Measurements from ENCODE around the gene HES6.

Gene HES6

DNA sequence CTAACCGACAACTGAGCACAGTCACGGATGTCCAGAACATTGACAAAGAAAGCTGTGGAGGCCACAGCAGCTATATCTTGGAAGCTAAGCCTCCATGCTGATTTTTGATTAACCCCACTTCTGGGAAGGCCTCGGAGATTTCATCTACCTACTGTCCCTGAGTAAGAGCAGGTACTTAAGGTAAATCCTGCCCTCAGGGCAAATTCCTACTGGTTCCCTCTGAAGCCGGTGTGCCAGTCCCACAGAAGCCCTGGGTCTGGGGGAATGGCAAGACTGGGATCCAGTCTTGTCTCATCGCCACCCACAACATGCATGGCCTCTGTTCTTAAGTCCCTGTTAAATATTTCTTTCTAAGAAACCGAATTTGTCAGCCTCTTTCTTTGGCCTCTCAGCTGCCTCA is 29.9 kb upstream of the HES6 start:
- no peak overlapping the region for H3K4ac ChIP-seq (ENCODE audit: low read depth in 1 of 2, low read length in 2 of 2)
- 98% methylated on average over 6 of the region's 6 CpGs for WGBS
- no peak overlapping the region for H3K23ac ChIP-seq (ENCODE audit: low read length in 2 of 2)
- no peak overlapping the region for H2AFZ ChIP-seq (ENCODE audit: low read depth, low read length)
- no peaks in the 10 kb centered on the region for H3K9me3 ChIP-seq (ENCODE audit: control insufficient read depth, low read length)
- H3K4me3 ChIP-seq (ENCODE audit: insufficient read depth in 1 of 2, low read depth in 1 of 2, low read length in 2 of 2): no peak overlapping the region
- H3K36me3 ChIP-seq (ENCODE audit: control insufficient read depth in 1 of 2, insufficient read depth in 2 of 2, low read depth in 1 of 2, low read length in 2 of 2): peaks cover 50 to 62% of the 10 kb centered on the region in 2 experiments
- H2BK5ac ChIP-seq (ENCODE audit: low read depth, low read length, poor library complexity, severe bottlenecking): no peak overlapping the region
- H3K27me3 ChIP-seq (ENCODE audit: control insufficient read depth in 1 of 2, insufficient read depth in 1 of 2, low read length in 2 of 2): no peaks in the 10 kb centered on the region
- DNase-seq: no peak
- H3K9ac ChIP-seq (ENCODE audit: low read length): no peak overlapping the region
- H3K4me1 ChIP-seq (ENCODE audit: control insufficient read depth, insufficient read depth, low read depth, low read length): peaks cover 4% of the 10 kb centered on the region
- peak overlapping the region; percentile 59 for H4K8ac ChIP-seq (ENCODE audit: low read length)
- no peak overlapping the region for H2BK120ac ChIP-seq (ENCODE audit: low read depth, low read length)
- peak overlapping the region; percentile 32 for H4K91ac ChIP-seq (ENCODE audit: low read length)
- no peak overlapping the region for H3K14ac ChIP-seq (ENCODE audit: low read length in 2 of 2)
- no peak overlapping the region for H3K18ac ChIP-seq (ENCODE audit: low read depth in 1 of 2, low read length in 2 of 2)
- no peak overlapping the region for H2BK12ac ChIP-seq (ENCODE audit: low read length in 2 of 2)
- H3K79me1 ChIP-seq (replicated peaks; ENCODE audit: low read length, poor library complexity, severe bottlenecking): peaks cover 6% of the 10 kb centered on the region
- H2AK5ac ChIP-seq (ENCODE audit: low read length, severe bottlenecking): no peak overlapping the region
- H3K4me2 ChIP-seq (ENCODE audit: low read length, poor library complexity, severe bottlenecking): no peak overlapping the region
- no peak overlapping the region for H2BK15ac ChIP-seq (ENCODE audit: low read depth, poor library complexity, severe bottlenecking)
- no peak overlapping the region for H3K27ac ChIP-seq (ENCODE audit: low read length, poor library complexity, severe bottlenecking)

DNA sequence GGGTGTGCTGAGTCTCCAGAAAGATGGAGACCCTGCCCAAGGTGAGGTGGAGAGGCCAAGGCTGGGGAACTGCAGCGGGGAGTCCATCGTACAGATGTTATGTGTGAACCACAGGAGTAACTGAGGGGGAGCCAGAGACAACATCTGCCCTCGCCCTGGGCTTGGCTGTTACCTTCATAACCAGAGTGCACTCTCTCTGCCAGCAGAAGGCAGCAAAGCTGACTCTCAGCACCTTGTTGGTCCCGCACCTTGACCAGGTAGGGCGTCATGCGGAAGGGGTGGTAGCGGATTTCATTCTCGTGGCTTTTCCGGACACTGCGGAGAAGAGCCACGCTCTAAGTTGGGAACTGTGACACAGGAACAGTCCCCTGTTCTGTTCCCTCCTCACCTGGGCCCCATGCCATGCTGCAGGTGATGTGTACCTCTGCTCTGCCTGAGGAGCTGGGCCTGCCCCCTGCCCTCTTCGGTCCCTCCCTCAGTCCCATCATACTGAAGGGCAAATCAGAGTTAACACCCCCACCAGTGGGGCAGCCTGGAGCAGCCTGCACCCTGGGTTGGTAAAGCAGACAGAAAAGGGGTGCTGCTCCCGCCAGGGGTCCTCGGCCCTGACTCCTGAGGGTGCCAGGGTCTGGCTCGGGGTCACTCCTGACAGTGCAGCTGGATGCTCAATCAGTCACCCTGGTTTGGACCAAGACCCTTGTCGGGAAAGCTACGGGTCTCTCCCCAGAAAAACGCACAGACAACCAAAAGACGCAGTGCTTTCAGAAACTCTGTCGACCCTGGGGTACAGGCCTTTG is 28.2 kb upstream of the HES6 start:
- Histone ChIP-seq H2BK15ac (ENCODE audit: low read depth, poor library complexity, severe bottlenecking) (no peak overlapping the region), H3K9ac (ENCODE audit: low read length) (no peak overlapping the region), H3K4ac (ENCODE audit: low read depth in 1 of 2, low read length in 2 of 2) (no peak overlapping the region), H3K4me2 (ENCODE audit: low read length, poor library complexity, severe bottlenecking) (no peak overlapping the region), H3K27ac (ENCODE audit: low read length, poor library complexity, severe bottlenecking) (no peak overlapping the region), H3K14ac (ENCODE audit: low read length in 2 of 2) (no peak overlapping the region), H3K79me1 (replicated peaks; ENCODE audit: low read length, poor library complexity, severe bottlenecking) (peaks cover 4% of the 10 kb centered on the region), H4K91ac (ENCODE audit: low read length) (no peak overlapping the region), H3K4me1 (ENCODE audit: control insufficient read depth, insufficient read depth, low read depth, low read length) (peaks cover 4% of the 10 kb centered on the region), H3K4me3 (ENCODE audit: insufficient read depth in 1 of 2, low read depth in 1 of 2, low read length in 2 of 2) (no peak overlapping the region), H2AK5ac (ENCODE audit: low read length, severe bottlenecking) (no peak overlapping the region), H3K9me3 (ENCODE audit: control insufficient read depth, low read length) (no peaks in the 10 kb centered on the region), H3K18ac (ENCODE audit: low read depth in 1 of 2, low read length in 2 of 2) (no peak overlapping the region), H2AFZ (ENCODE audit: low read depth, low read length) (no peak overlapping the region), H2BK120ac (ENCODE audit: low read depth, low read length) (no peak overlapping the region), H3K27me3 (ENCODE audit: control insufficient read depth in 1 of 2, insufficient read depth in 1 of 2, low read length in 2 of 2) (no peaks in the 10 kb centered on the region), H2BK5ac (ENCODE audit: low read depth, low read length, poor library complexity, severe bottlenecking) (no peak overlapping the region), H3K23ac (ENCODE audit: low read length in 2 of 2) (no peak overlapping the region), H4K8ac (ENCODE audit: low read length) (no peak overlapping the region), H3K36me3 (ENCODE audit: control insufficient read depth in 1 of 2, insufficient read depth in 2 of 2, low read depth in 1 of 2, low read length in 2 of 2) (peaks cover 49 to 56% of the 10 kb centered on the region in 2 experiments), H2BK12ac (ENCODE audit: low read length in 2 of 2) (no peak overlapping the region)
- no peak for DNase-seq
- 95% methylated on average over 20 of the region's 20 CpGs for WGBS

DNA sequence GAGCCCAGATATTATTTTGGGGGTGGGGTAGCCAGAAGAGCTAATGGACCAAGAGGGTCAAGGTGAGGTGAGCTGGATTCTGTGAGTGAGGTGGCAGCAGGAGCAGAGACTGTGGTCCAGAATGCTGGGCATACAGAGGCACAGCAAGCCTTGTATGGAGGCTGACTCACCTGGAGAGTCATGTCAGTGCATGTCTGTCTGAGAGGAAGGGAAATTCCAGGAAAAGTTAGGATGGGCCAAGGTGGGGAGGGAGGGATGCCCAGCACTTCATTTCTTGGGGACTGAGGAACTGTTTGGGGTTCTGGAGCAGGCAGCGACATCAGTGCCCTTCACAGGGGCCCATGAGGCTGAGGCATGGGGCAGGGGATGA is 27.5 kb upstream of the HES6 start:
- Histone ChIP-seq H3K9me3 (ENCODE audit: control insufficient read depth, low read length) (no peaks in the 10 kb centered on the region), H3K27me3 (ENCODE audit: control insufficient read depth in 1 of 2, insufficient read depth in 1 of 2, low read length in 2 of 2) (no peaks in the 10 kb centered on the region), H4K8ac (ENCODE audit: low read length) (no peak overlapping the region), H3K27ac (ENCODE audit: low read length, poor library complexity, severe bottlenecking) (no peak overlapping the region), H3K36me3 (ENCODE audit: control insufficient read depth in 1 of 2, insufficient read depth in 2 of 2, low read depth in 1 of 2, low read length in 2 of 2) (peaks cover 47 to 50% of the 10 kb centered on the region in 2 experiments), H4K91ac (ENCODE audit: low read length) (no peak overlapping the region), H2BK15ac (ENCODE audit: low read depth, poor library complexity, severe bottlenecking) (no peak overlapping the region), H3K23ac (ENCODE audit: low read length in 2 of 2) (no peak overlapping the region), H3K4me1 (ENCODE audit: control insufficient read depth, insufficient read depth, low read depth, low read length) (peaks cover 10% of the 10 kb centered on the region), H2BK12ac (ENCODE audit: low read length in 2 of 2) (no peak overlapping the region), H2AK5ac (ENCODE audit: low read length, severe bottlenecking) (no peak overlapping the region), H3K4me3 (ENCODE audit: insufficient read depth in 1 of 2, low read depth in 1 of 2, low read length in 2 of 2) (no peak overlapping the region), H3K4me2 (ENCODE audit: low read length, poor library complexity, severe bottlenecking) (no peak overlapping the region), H2BK5ac (ENCODE audit: low read depth, low read length, poor library complexity, severe bottlenecking) (no peak overlapping the region), H3K14ac (ENCODE audit: low read length in 2 of 2) (no peak overlapping the region), H3K4ac (ENCODE audit: low read depth in 1 of 2, low read length in 2 of 2) (no peak overlapping the region), H3K18ac (ENCODE audit: low read depth in 1 of 2, low read length in 2 of 2) (no peak overlapping the region), H3K9ac (ENCODE audit: low read length) (no peak overlapping the region), H3K79me1 (replicated peaks; ENCODE audit: low read length, poor library complexity, severe bottlenecking) (peaks cover 4% of the 10 kb centered on the region), H2AFZ (ENCODE audit: low read depth, low read length) (no peak overlapping the region), H2BK120ac (ENCODE audit: low read depth, low read length) (no peak overlapping the region)
- no peak for DNase-seq
- 97% methylated on average over 1 of the region's 1 CpG for WGBS

DNA sequence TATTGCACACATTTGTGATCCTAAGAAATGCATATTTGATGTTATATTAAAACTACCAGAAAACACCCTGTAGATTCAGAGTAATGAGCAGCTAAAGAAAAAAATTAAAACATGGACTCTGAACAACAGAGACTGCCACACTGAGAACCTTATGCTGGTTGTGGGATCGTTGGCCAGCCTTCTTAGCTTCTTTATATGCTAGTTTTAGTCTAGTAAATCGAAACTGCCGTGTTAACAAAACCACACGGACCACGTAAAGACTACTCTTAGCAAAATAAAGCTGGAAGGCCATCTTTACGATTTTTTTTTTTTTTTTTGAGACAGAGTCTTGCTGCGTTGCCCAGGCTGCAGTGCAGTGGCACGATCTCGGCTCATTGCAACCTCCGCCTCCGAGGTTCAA is 25.8 kb upstream of the HES6 start:
- no peak overlapping the region for H2BK5ac ChIP-seq (ENCODE audit: low read depth, low read length, poor library complexity, severe bottlenecking)
- H3K9me3 ChIP-seq (ENCODE audit: control insufficient read depth, low read length): no peaks in the 10 kb centered on the region
- no peaks in the 10 kb centered on the region for H3K27me3 ChIP-seq (ENCODE audit: control insufficient read depth in 1 of 2, insufficient read depth in 1 of 2, low read length in 2 of 2)
- H3K4me2 ChIP-seq (ENCODE audit: low read length, poor library complexity, severe bottlenecking): no peak overlapping the region
- H4K8ac ChIP-seq (ENCODE audit: low read length): no peak overlapping the region
- H2BK12ac ChIP-seq (ENCODE audit: low read length in 2 of 2): no peak overlapping the region
- no peak overlapping the region for H3K9ac ChIP-seq (ENCODE audit: low read length)
- no peak overlapping the region for H3K14ac ChIP-seq (ENCODE audit: low read length in 2 of 2)
- H3K36me3 ChIP-seq (ENCODE audit: control insufficient read depth in 1 of 2, insufficient read depth in 2 of 2, low read depth in 1 of 2, low read length in 2 of 2): peaks cover 46 to 55% of the 10 kb centered on the region in 2 experiments
- H2AFZ ChIP-seq (ENCODE audit: low read depth, low read length): no peak overlapping the region
- no peak overlapping the region for H2BK15ac ChIP-seq (ENCODE audit: low read depth, poor library complexity, severe bottlenecking)
- peaks cover 3% of the 10 kb centered on the region for H3K79me1 ChIP-seq (replicated peaks; ENCODE audit: low read length, poor library complexity, severe bottlenecking)
- H3K4ac ChIP-seq (ENCODE audit: low read depth in 1 of 2, low read length in 2 of 2): no peak overlapping the region
- no peak overlapping the region for H3K18ac ChIP-seq (ENCODE audit: low read depth in 1 of 2, low read length in 2 of 2)
- no peak overlapping the region for H3K4me3 ChIP-seq (ENCODE audit: insufficient read depth in 1 of 2, low read depth in 1 of 2, low read length in 2 of 2)
- H4K91ac ChIP-seq (ENCODE audit: low read length): no peak overlapping the region
- no peak overlapping the region for H3K27ac ChIP-seq (ENCODE audit: low read length, poor library complexity, severe bottlenecking)
- no peak overlapping the region for H2AK5ac ChIP-seq (ENCODE audit: low read length, severe bottlenecking)
- H3K23ac ChIP-seq (ENCODE audit: low read length in 2 of 2): no peak overlapping the region
- no peak for DNase-seq
- no peak overlapping the region for H2BK120ac ChIP-seq (ENCODE audit: low read depth, low read length)
- peaks cover 23% of the 10 kb centered on the region for H3K4me1 ChIP-seq (ENCODE audit: control insufficient read depth, insufficient read depth, low read depth, low read length)
- WGBS: 90% methylated on average over 11 of the region's 11 CpGs
